ENCODE data around the gene APCDD1L. TPM values are rescaled to one million over a fixed set of nuclear protein-coding genes. Genes with fewer than 3 reads are reported as not detected.

Gene APCDD1L
- total RNA-seq, 1 donor from 2014 or later = 1.1 TPM

GRCh38 chr20:58492074-58492718 lies 23.0 kb downstream of the APCDD1L start:
- no peak for DNase-seq (ENCODE audit: low spot score)

GRCh38 chr20:58486207-58486606 lies 29.0 kb downstream of the APCDD1L start:
- DNase-seq (ENCODE audit: low spot score) = no peak

GRCh38 chr20:58485393-58485792 lies 29.8 kb downstream of the APCDD1L start:
- no peak for DNase-seq (ENCODE audit: low spot score)

GRCh38 chr20:58483470-58483869 lies 31.7 kb downstream of the APCDD1L start:
- DNase-seq (ENCODE audit: low spot score) = no peak

- no peak for DNase-seq (ENCODE audit: low spot score)
Observed at GRCh38 chr20:58483051-58483450, 32.1 kb downstream of the APCDD1L start.

GRCh38 chr20:58482416-58482815 lies 32.8 kb downstream of the APCDD1L start:
- no peak for DNase-seq (ENCODE audit: low spot score)

- peak; percentile 37 for DNase-seq (ENCODE audit: low spot score)
Observed at GRCh38 chr20:58481481-58482021, 33.6 kb downstream of the APCDD1L start.

- DNase-seq (ENCODE audit: low spot score) = no peak
Observed at GRCh38 chr20:58480551-58481336, 34.5 kb downstream of the APCDD1L start.

- no peak for DNase-seq (ENCODE audit: low spot score)
Observed at GRCh38 chr20:58479726-58480440, 35.3 kb downstream of the APCDD1L start.

GRCh38 chr20:58478141-58478805 lies 36.9 kb downstream of the APCDD1L start:
- no peak for DNase-seq (ENCODE audit: low spot score)

- peak; percentile 0 for DNase-seq (ENCODE audit: low spot score)
Observed at GRCh38 chr20:58475466-58475865, 39.7 kb downstream of the APCDD1L start.

- no peak for DNase-seq (ENCODE audit: low spot score)
Observed at GRCh38 chr20:58473453-58474425, 41.5 kb downstream of the APCDD1L start.

- DNase-seq (ENCODE audit: low spot score) = no peak
Observed at GRCh38 chr20:58472273-58473018, 42.8 kb downstream of the APCDD1L start.

GRCh38 chr20:58471193-58472164 lies 43.7 kb downstream of the APCDD1L start:
- peak; percentile 67 for DNase-seq (ENCODE audit: low spot score)

GRCh38 chr20:58470336-58471192 lies 44.6 kb downstream of the APCDD1L start:
- DNase-seq (ENCODE audit: low spot score) = no peak

GRCh38 chr20:58469616-58470015 lies 45.6 kb downstream of the APCDD1L start:
- DNase-seq (ENCODE audit: low spot score) = no peak
